K562 (cell line): ENCODE measurements around the gene IMMP2L. TPM values are rescaled to one million over a fixed set of nuclear protein-coding genes. Genes with fewer than 3 reads are reported as not detected.

ENCODE experiments used
- ATAC-seq: fragments of 200-7000 bp; cut with Tn5 transposase; 3 replicates; pipeline ENCODE4 v1.9.1; 2020; ENCODE audit warnings: moderate library complexity
- BruUV-seq: library from RNA; stranded (reverse); fragments of 400-500 nt; replicated peaks from 2 replicates; lab custom pipeline; 2021; lab: Mats Ljungman, UMichigan
- CTCF ChIA-PET: fragments of 300-600 bp; formaldehyde crosslinking; extraction: SDS; loops from one replicate; lab custom pipeline; 2021; ENCODE audit warnings: low intra/inter-chr PET ratio; lab: Yijun Ruan, JAX
- POLR2A ChIA-PET: fragments of 300-600, 350-650 bp; sonication (Branson Sonifier 250); formaldehyde crosslinking; extraction: SDS; loops from one replicate; lab custom pipeline; 2021; ENCODE audit warnings: antibody characterized with exemption, inconsistent platforms; lab: Yijun Ruan, JAX
- DNase-seq, 4 experiments: peaks; one replicate each; pipeline versions ENCODE4 v3.0.0 to v3.0.0-alpha.2; 2011 to 2018; ENCODE audit warnings: low spot score in 3 of 4, mixed read lengths in 3 of 4; ENCODE audit errors: extremely low read depth in 1 of 4
- FAIRE-seq: peaks from 2 replicates; lab custom pipeline; 2011; peaks lifted over from hg19 to GRCh38; lab: Jason Lieb, UNC
- H2AFZ ChIP-seq: 2 replicates; pipeline ENCODE4 v1.6.0; 2011; ENCODE audit warnings: low read depth, low read length, control low read depth, inconsistent platforms
- H3K27ac ChIP-seq: fragments of 200-600 bp; 3 replicates; pipeline ENCODE4 v1.8.0; 2011; ENCODE audit warnings: low read depth, mild to moderate bottlenecking, control low read depth, inconsistent platforms, low read length, moderate library complexity, mixed read lengths; ENCODE audit errors: extremely low read depth
- H3K27me3 ChIP-seq, 2 experiments: fragments of 300-600 bp in 1 of 2; 2 replicates in 1 of 2; 3 replicates in 1 of 2; pipeline versions ENCODE4 v1.6.0 to v1.8.0; 2011; ENCODE audit warnings: inconsistent platforms in 2 of 2, low read length in 2 of 2, mild to moderate bottlenecking in 1 of 2, mixed read lengths in 1 of 2, moderate library complexity in 1 of 2; ENCODE audit not compliant: control insufficient read depth in 2 of 2, insufficient read depth in 2 of 2
- H3K36me3 ChIP-seq: fragments of 300-600 bp; 3 replicates; pipeline ENCODE4 v1.8.0; 2011; ENCODE audit warnings: mild to moderate bottlenecking, low read length, inconsistent platforms; ENCODE audit not compliant: control insufficient read depth, insufficient read depth
- H3K4me1 ChIP-seq, 2 experiments: fragments of 200-600 bp in 1 of 2; replicated peaks in 1 of 2; 2 replicates in 1 of 2; 3 replicates in 1 of 2; pipeline versions ENCODE4 v1.5.1 to v1.8.0; 2011; ENCODE audit warnings: inconsistent platforms in 2 of 2, low read length in 2 of 2, mild to moderate bottlenecking in 1 of 2, mixed read lengths in 1 of 2, moderate library complexity in 1 of 2; ENCODE audit not compliant: control insufficient read depth in 2 of 2, insufficient read depth in 2 of 2
- H3K4me2 ChIP-seq: 2 replicates; pipeline ENCODE4 v1.6.1; 2011; ENCODE audit warnings: low read length, control low read depth, inconsistent platforms, mixed read lengths; ENCODE audit not compliant: insufficient read depth
- H3K4me3 ChIP-seq: fragments of 200-600 bp; sonication (generic), shearing (Covaris generic); 2 replicates; pipeline ENCODE4 v1.5.1; 2016; ENCODE audit warnings: control low read depth, inconsistent platforms
- H3K79me2 ChIP-seq: fragments of 200-600 bp; 3 replicates; pipeline ENCODE4 v1.8.0; 2011; ENCODE audit warnings: low read length, inconsistent platforms; ENCODE audit not compliant: control insufficient read depth, insufficient read depth
- H3K9ac ChIP-seq, 2 experiments: 2 replicates each; pipeline versions ENCODE4 v1.6.0 to v1.6.1; 2011; ENCODE audit warnings: low read depth in 2 of 2, low read length in 2 of 2, control low read depth in 1 of 2, inconsistent platforms in 1 of 2, mild to moderate bottlenecking in 1 of 2, mixed read lengths in 1 of 2; ENCODE audit not compliant: insufficient read depth in 1 of 2
- H3K9me1 ChIP-seq: one replicate; pipeline ENCODE4 v1.6.0; 2011; ENCODE audit warnings: inconsistent platforms, mild to moderate bottlenecking, low read length, moderate library complexity; ENCODE audit not compliant: control insufficient read depth, insufficient read depth
- H3K9me3 ChIP-seq: replicated peaks from 2 replicates; pipeline ENCODE4 v1.5.1; 2011; ENCODE audit warnings: low read depth, low read length, inconsistent platforms; ENCODE audit not compliant: control insufficient read depth, insufficient read depth
- H4K20me1 ChIP-seq: replicated peaks from 2 replicates; pipeline ENCODE4 v1.6.1; 2011; ENCODE audit warnings: low read length, inconsistent platforms, mixed read lengths; ENCODE audit not compliant: control insufficient read depth, insufficient read depth
- FOSL1 ChIP-seq: fragments of 200-800 bp; sonication (Bioruptor generic); conservative IDR thresholded peaks from 2 replicates; pipeline ENCODE4 v1.6.1; 2016; ENCODE audit warnings: missing genetic modification characterization, missing compliant biosample characterization
- FOXJ3 ChIP-seq: sonication (generic); formaldehyde crosslinking; IDR thresholded peaks from 2 replicates; pipeline ENCODE4 v1.4.0; 2020; ENCODE audit warnings: mild to moderate bottlenecking, missing genetic modification reagents
- HDAC1 ChIP-seq, 2 experiments: fragments of 450-650 bp; IDR thresholded peaks; 2 replicates each; pipeline ENCODE4 v1.6.1; 2016 to 2017; ENCODE audit warnings: inconsistent platforms in 1 of 2, mild to moderate bottlenecking in 1 of 2, moderate library complexity in 1 of 2
- HDGF ChIP-seq: fragments of 450-650 bp; IDR thresholded peaks from 2 replicates; pipeline ENCODE4 v1.6.1; 2016
- ILF3 ChIP-seq: fragments of 450-650 bp; IDR thresholded peaks from 2 replicates; pipeline ENCODE4 v1.6.1; 2018; ENCODE audit warnings: antibody characterized with exemption, mild to moderate bottlenecking, moderate library complexity, borderline replicate concordance
- JUND ChIP-seq, 2 experiments: IDR thresholded peaks; 2 replicates in 1 of 2; 3 replicates in 1 of 2; pipeline ENCODE4 v1.6.1; 2011; ENCODE audit warnings: borderline replicate concordance in 2 of 2, low read depth in 2 of 2, low read length in 2 of 2, improper control_type of control experiment in 1 of 2, missing biosample characterization in 1 of 2, missing genetic modification characterization in 1 of 2, missing genetic modification reagents in 1 of 2
- RBM22 ChIP-seq: fragments of 200-400 bp; formaldehyde crosslinking; IDR thresholded peaks from 2 replicates; pipeline ENCODE4 v1.6.1; 2018; ENCODE audit warnings: low read length, low read depth; ENCODE audit not compliant: poor library complexity, severe bottlenecking
- SAP30 ChIP-seq: fragments of 200-600 bp; sonication (generic); IDR thresholded peaks from 2 replicates; pipeline ENCODE4 v1.6.1; 2012; ENCODE audit warnings: borderline replicate concordance, low read depth, mild to moderate bottlenecking, moderate library complexity, low read length, control low read depth, inconsistent platforms; ENCODE audit not compliant: insufficient read depth, poor library complexity, severe bottlenecking
- SIN3B ChIP-seq: fragments of 450-650 bp; IDR thresholded peaks from 2 replicates; pipeline ENCODE4 v1.6.1; 2017; ENCODE audit warnings: low read depth, mild to moderate bottlenecking, moderate library complexity
- TCF7 ChIP-seq: sonication (generic); IDR thresholded peaks from 2 replicates; pipeline ENCODE4 v1.6.1; 2016; ENCODE audit warnings: antibody characterized with exemption, borderline replicate concordance
- TCFL5 ChIP-seq: fragments of 250-450 bp; sonication (Bioruptor Pico); conservative IDR thresholded peaks from 2 replicates; pipeline ENCODE4 v1.6.1; 2021; ENCODE audit warnings: mild to moderate bottlenecking, moderate library complexity, matching md5 sums
- TEAD4 ChIP-seq, 2 experiments: sonication (generic) in 1 of 2; formaldehyde crosslinking in 1 of 2; IDR thresholded peaks; 2 replicates each; pipeline versions ENCODE4 v1.6.1 to v1.8.0; 2012 to 2022; ENCODE audit warnings: borderline replicate concordance in 1 of 2, inconsistent platforms in 1 of 2, low read length in 1 of 2, mild to moderate bottlenecking in 1 of 2, missing genetic modification reagents in 1 of 2
- TRIM25 ChIP-seq: fragments of 450-650 bp; IDR thresholded peaks from 2 replicates; pipeline ENCODE4 v1.7.0; 2016; ENCODE audit warnings: borderline replicate concordance
- ZNF655 ChIP-seq: fragments of 250-450 bp; sonication (Bioruptor Pico); IDR thresholded peaks from 2 replicates; pipeline ENCODE4 v1.5.0; 2021
- ZNF707 ChIP-seq: fragments of 250-450 bp; sonication (Bioruptor Pico); conservative IDR thresholded peaks from 2 replicates; pipeline ENCODE4 v1.8.0; 2022; ENCODE audit warnings: inconsistent platforms, mild to moderate bottlenecking, moderate library complexity
- in situ Hi-C: fragments of 300-500 bp; cut with MboI; formaldehyde crosslinking; loops from 4 replicates; pipeline ENCODE4 v1.15.0; 2018; ENCODE audit warnings: inconsistent platforms, mixed read lengths
- intact Hi-C: fragments of 100-400 bp; cut with micrococcal nuclease; formaldehyde crosslinking; loops from 2 replicates; pipeline ENCODE4 v1.14.2; 2022
- polyA plus RNA-seq, 8 experiments: library from polyadenylated mRNA; depleted of rRNA in 4 of 8; stranded (reverse) in 5 of 8; unstranded in 3 of 8; fragments of >200 nt; fragmentation: Nextera tagmentation in 2 of 8; fragmentation: Illumina TruSeq in 1 of 8; extraction: Ambion mirVana in 2 of 8; extraction: Trizol in 1 of 8; gene quantifications; 2 replicates each; pipeline versions ENCODE4 v1.2.1 to v1.2.3, GENCODE V29; 2011 to 2014; ENCODE audit warnings: inconsistent platforms in 1 of 8, missing spikeins in 1 of 8
- total RNA-seq, 7 experiments: library from RNA; depleted of rRNA in 6 of 7; stranded (reverse); fragments of >200 nt in 6 of 7; fragmentation: Illumina TruSeq in 2 of 7; extraction: Trizol in 2 of 7; gene quantifications; 2 replicates each; pipeline versions ENCODE4 v1.2.1 to v1.2.3, GENCODE V29; 2011 to 2021; ENCODE audit warnings: low replicate concordance in 1 of 7

Gene IMMP2L
- total and polyA plus RNA-seq, 9 of the 15 experiments (the other 6 are each of a cell fraction or from before 2014, with no cell fraction given) = 29.7 to 116 (median 53.0) TPM

- TF ChIP-seq TRIM25 (no peak), HDAC1 (IDR thresholded peaks at IDR 0.05) (no peak), TEAD4 (IDR thresholded peaks at IDR 0.05; ENCODE audit: low read length) (no peak), TEAD4 (CRISPR knock-in tag; IDR thresholded peaks at IDR 0.05; ENCODE audit: borderline replicate concordance) (no peak), SAP30 (no peak), TCF7 (no peak), HDGF (no peak)
Measured at GRCh38 chr7:111077001-111077400, 485.3 kb downstream of the IMMP2L start (continued).

GRCh38 chr7:111076205-111076604 is 486.1 kb downstream of the IMMP2L start:
- ATAC-seq (peak; percentile 20; the same call in 2 of the 3 replicates), FAIRE-seq (no peak)
- CTCF ChIA-PET = no interaction called here
- Histone ChIP-seq H3K27ac (no peak overlapping the region), H3K36me3 (no peaks in the 10 kb centered on the region; the same call in 2 of the 3 replicates), H3K9me3 (no peaks in the 10 kb centered on the region), H4K20me1 (no peaks in the 10 kb centered on the region), H3K27me3 (no peaks in the 10 kb centered on the region), H3K4me2 (no peak overlapping the region)
- intact Hi-C loops = no loop called here
- no peak for TF ChIP-seq ZNF655 (CRISPR knock-in tag)
- no peak for TF ChIP-seq SIN3B
- TF ChIP-seq ILF3 = no peak
- TF ChIP-seq RBM22 = no peak
- TF ChIP-seq JUND (IDR thresholded peaks at IDR 0.05; ENCODE audit: borderline replicate concordance, low read depth, low read length) = 0 out of 2 replicates have a peak, but pooled peaks have one; percentile 15
- TF ChIP-seq JUND (tag; IDR thresholded peaks at IDR 0.05; ENCODE audit: borderline replicate concordance, low read depth, low read length) = no peak
- no peak for TF ChIP-seq FOXJ3 (CRISPR knock-in tag)
- no peak for TF ChIP-seq ZNF707 (CRISPR knock-in tag)
- TF ChIP-seq TCFL5 (CRISPR knock-in tag) = no peak
- 0 out of 2 replicates have a peak, but pooled peaks have one; percentile 17 for TF ChIP-seq FOSL1
- TF ChIP-seq, all 486 proteins: peak for 2
- peak in 1 of 4 experiments; percentile 15 for DNase-seq
- H3K4me1 ChIP-seq = peaks cover 8 to 16% of the 10 kb centered on the region in 2 experiments; a peak in 4 of 5 replicates
- H3K79me2 ChIP-seq = no peaks in the 10 kb centered on the region
- POLR2A ChIA-PET = no interaction called here
- no peak overlapping the region for H3K9ac ChIP-seq
- in situ Hi-C loops = no loop called here
- no peaks in the 10 kb centered on the region for H3K9me1 ChIP-seq
- BruUV-seq = no TSS peak
- no peak overlapping the region for H2AFZ ChIP-seq
- no peak overlapping the region for H3K4me3 ChIP-seq
